ENCODE data around the gene KLHDC7B. TPM values are rescaled to one million over a fixed set of nuclear protein-coding genes. Genes with fewer than 3 reads are reported as not detected.

The KLHDC7B gene
- total RNA-seq, 1 experiment from 2014 or later: not detected

GRCh38 chr22:50530580-50530876, 15.2 kb upstream of the KLHDC7B start:
- Histone ChIP-seq H4K20me1 (ENCODE audit: low read length) (no peaks in the 10 kb centered on the region), H3K27ac (ENCODE audit: low read length) (peak overlapping the region; percentile 75), H3K36me3 (ENCODE audit: low read depth, low read length) (no peaks in the 10 kb centered on the region), H3F3A (ENCODE audit: low read length, unreplicated experiment) (no peaks in the 10 kb centered on the region), H3K27me3 (ENCODE audit: low read length) (no peaks in the 10 kb centered on the region), H3K4me2 (ENCODE audit: low read length) (peak overlapping the region; percentile 100), H3K4me3 (ENCODE audit: low read length) (peak overlapping the region; percentile 78), H3K9me3 (ENCODE audit: low read length) (no peaks in the 10 kb centered on the region), H3K4me1 (ENCODE audit: insufficient read depth, low read length) (peaks cover 10% of the 10 kb centered on the region; the same call in 1 of the 2 replicates), H3K9ac (ENCODE audit: low read length) (peak overlapping the region; percentile 90), H3K79me2 (ENCODE audit: low read length) (0 out of 2 replicates have a peak, but pooled peaks cover 4% of the 10 kb centered on the region), H2AFZ (ENCODE audit: low read length) (peak overlapping the region; percentile 81), H3K9me2 (replicated peaks; ENCODE audit: low read length) (no peaks in the 10 kb centered on the region)
- TF ChIP-seq EZH2 (IDR thresholded peaks at IDR 0.05; ENCODE audit: low read length, unreplicated experiment) (no peak), CTCF (conservative IDR thresholded peaks at IDR 0.05; ENCODE audit: low read depth, low read length) (no peak), EZH2phosphoT487 (IDR thresholded peaks at IDR 0.05; ENCODE audit: borderline replicate concordance, low read length) (no peak)
- ChIA-PET POLR2A (ENCODE audit: unreplicated experiment) (no interaction called here), CTCF (no interaction called here)
- no TSS peak for BruUV-seq (replicated peaks)
- no peak for ATAC-seq
- no peak for DNase-seq
- intact Hi-C loops (cut with micrococcal nuclease): no loop called here

- Histone ChIP-seq H3K27ac (ENCODE audit: low read length) (peak overlapping the region; percentile 75), H3K79me2 (ENCODE audit: low read length) (0 out of 2 replicates have a peak, but pooled peaks cover 4% of the 10 kb centered on the region), H3K36me3 (ENCODE audit: low read depth, low read length) (no peaks in the 10 kb centered on the region), H4K20me1 (ENCODE audit: low read length) (no peaks in the 10 kb centered on the region), H3K9me2 (replicated peaks; ENCODE audit: low read length) (no peaks in the 10 kb centered on the region), H2AFZ (ENCODE audit: low read length) (peak overlapping the region; percentile 81), H3K9me3 (ENCODE audit: low read length) (no peaks in the 10 kb centered on the region), H3K9ac (ENCODE audit: low read length) (peak overlapping the region; percentile 90), H3K4me1 (ENCODE audit: insufficient read depth, low read length) (peaks cover 10% of the 10 kb centered on the region; the same call in 1 of the 2 replicates), H3K4me3 (ENCODE audit: low read length) (peak overlapping the region; percentile 78), H3K27me3 (ENCODE audit: low read length) (no peaks in the 10 kb centered on the region), H3F3A (ENCODE audit: low read length, unreplicated experiment) (no peaks in the 10 kb centered on the region), H3K4me2 (ENCODE audit: low read length) (peak overlapping the region; percentile 100)
- peak; percentile 74 for DNase-seq
- intact Hi-C loops (cut with micrococcal nuclease): no loop called here
- ChIA-PET POLR2A (ENCODE audit: unreplicated experiment) (no interaction called here), CTCF (no interaction called here)
- TF ChIP-seq CTCF (conservative IDR thresholded peaks at IDR 0.05; ENCODE audit: low read depth, low read length): no peak
- no peak for TF ChIP-seq EZH2phosphoT487 (IDR thresholded peaks at IDR 0.05; ENCODE audit: borderline replicate concordance, low read length)
- no peak for TF ChIP-seq EZH2 (IDR thresholded peaks at IDR 0.05; ENCODE audit: low read length, unreplicated experiment)
- peak; percentile 44 for ATAC-seq
- TSS peak; percentile 1 for BruUV-seq (replicated peaks)
Observed at GRCh38 chr22:50530877-50531545, 14.7 kb upstream of the KLHDC7B start.

- Histone ChIP-seq H2AFZ (ENCODE audit: low read length) (peak overlapping the region; percentile 81), H3K9ac (ENCODE audit: low read length) (peak overlapping the region; percentile 90), H3K36me3 (ENCODE audit: low read depth, low read length) (no peaks in the 10 kb centered on the region), H3K4me3 (ENCODE audit: low read length) (peak overlapping the region; percentile 78), H3K9me3 (ENCODE audit: low read length) (no peaks in the 10 kb centered on the region), H3K27me3 (ENCODE audit: low read length) (no peaks in the 10 kb centered on the region), H3K27ac (ENCODE audit: low read length) (peak overlapping the region; percentile 75), H3K4me1 (ENCODE audit: insufficient read depth, low read length) (peaks cover 10% of the 10 kb centered on the region; the same call in 1 of the 2 replicates), H3K4me2 (ENCODE audit: low read length) (peak overlapping the region; percentile 100), H3K9me2 (replicated peaks; ENCODE audit: low read length) (no peaks in the 10 kb centered on the region), H3K79me2 (ENCODE audit: low read length) (0 out of 2 replicates have a peak, but pooled peaks cover 3% of the 10 kb centered on the region), H3F3A (ENCODE audit: low read length, unreplicated experiment) (no peaks in the 10 kb centered on the region), H4K20me1 (ENCODE audit: low read length) (no peaks in the 10 kb centered on the region)
- POLR2A ChIA-PET (ENCODE audit: unreplicated experiment): no interaction called here
- no TSS peak for BruUV-seq (replicated peaks)
- CTCF ChIA-PET: no interaction called here
- intact Hi-C loops (cut with micrococcal nuclease): no loop called here
- ATAC-seq (peak; percentile 31), DNase-seq (peak; percentile 40)
- TF ChIP-seq CTCF (conservative IDR thresholded peaks at IDR 0.05; ENCODE audit: low read depth, low read length) (no peak), EZH2phosphoT487 (IDR thresholded peaks at IDR 0.05; ENCODE audit: borderline replicate concordance, low read length) (no peak), EZH2 (IDR thresholded peaks at IDR 0.05; ENCODE audit: low read length, unreplicated experiment) (no peak)
Observed at GRCh38 chr22:50531546-50531961, 14.1 kb upstream of the KLHDC7B start.
